HL-60 (cell line): ENCODE data around the gene FUT8.
"Not testable (repeated sequence)": the region's sequence is repeated elsewhere in the genome, so short reads cannot be mapped to it uniquely, and the experiment has no call there.

Experiments
- POLR2AphosphoS5 ChIP-seq: IDR thresholded peaks from 2 replicates; pipeline ENCODE4 v1.6.1; 2012; ENCODE audit warnings: low read depth
- TF ChIP-seq, protein P1 (sequence below): IDR thresholded peaks from one replicate; pipeline ENCODE4 v1.5.1; 2011; ENCODE audit warnings: low read length, control low read depth, inconsistent platforms; ENCODE audit not compliant: insufficient read depth

DNA sequence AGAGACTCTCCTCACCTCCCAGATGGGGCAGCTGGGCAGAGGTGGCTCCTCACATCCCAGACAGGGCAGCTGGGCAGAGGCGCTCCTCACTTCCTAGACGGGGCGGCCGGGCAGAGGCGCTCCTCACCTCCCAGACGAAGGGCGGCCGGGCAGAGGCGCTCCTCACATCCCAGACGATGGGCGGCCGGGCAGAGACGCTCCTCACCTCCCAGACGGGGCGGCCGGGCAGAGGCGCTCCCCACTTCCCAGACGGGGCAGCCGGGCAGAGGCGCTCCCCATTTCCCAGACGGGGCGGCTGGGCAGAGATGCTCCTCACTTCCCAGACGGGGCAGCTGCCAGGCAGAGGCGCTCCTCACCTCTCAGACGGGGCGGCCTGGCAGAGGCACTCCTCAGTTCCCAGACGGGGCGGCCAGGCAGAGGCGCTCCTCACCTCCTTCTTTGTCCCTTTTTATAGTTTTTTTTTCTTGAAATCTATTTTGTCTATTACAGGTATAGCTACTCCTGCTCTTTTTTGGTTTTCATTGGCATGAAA, 304.9 kb downstream of the FUT8 start:
- TF ChIP-seq, protein P1, sequence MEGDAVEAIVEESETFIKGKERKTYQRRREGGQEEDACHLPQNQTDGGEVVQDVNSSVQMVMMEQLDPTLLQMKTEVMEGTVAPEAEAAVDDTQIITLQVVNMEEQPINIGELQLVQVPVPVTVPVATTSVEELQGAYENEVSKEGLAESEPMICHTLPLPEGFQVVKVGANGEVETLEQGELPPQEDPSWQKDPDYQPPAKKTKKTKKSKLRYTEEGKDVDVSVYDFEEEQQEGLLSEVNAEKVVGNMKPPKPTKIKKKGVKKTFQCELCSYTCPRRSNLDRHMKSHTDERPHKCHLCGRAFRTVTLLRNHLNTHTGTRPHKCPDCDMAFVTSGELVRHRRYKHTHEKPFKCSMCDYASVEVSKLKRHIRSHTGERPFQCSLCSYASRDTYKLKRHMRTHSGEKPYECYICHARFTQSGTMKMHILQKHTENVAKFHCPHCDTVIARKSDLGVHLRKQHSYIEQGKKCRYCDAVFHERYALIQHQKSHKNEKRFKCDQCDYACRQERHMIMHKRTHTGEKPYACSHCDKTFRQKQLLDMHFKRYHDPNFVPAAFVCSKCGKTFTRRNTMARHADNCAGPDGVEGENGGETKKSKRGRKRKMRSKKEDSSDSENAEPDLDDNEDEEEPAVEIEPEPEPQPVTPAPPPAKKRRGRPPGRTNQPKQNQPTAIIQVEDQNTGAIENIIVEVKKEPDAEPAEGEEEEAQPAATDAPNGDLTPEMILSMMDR: not testable (repeated sequence)
- not testable (repeated sequence) for TF ChIP-seq POLR2AphosphoS5
